PC-3 (cell line): ENCODE measurements around the gene DUSP22. TPM values are rescaled to one million over a fixed set of nuclear protein-coding genes. Genes with fewer than 3 reads are reported as not detected.

ENCODE experiments used
- ATAC-seq: fragments of 200-7000 bp; cut with Tn5 transposase; 2 replicates; pipeline ENCODE4 v1.9.1; 2020; ENCODE audit warnings: mild to moderate bottlenecking, moderate library complexity
- BruUV-seq: library from RNA; stranded (reverse); fragments of 400-500 nt; replicated peaks from 2 replicates; lab custom pipeline; 2021; lab: Mats Ljungman, UMichigan
- CTCF ChIA-PET: fragments of 300-600 bp; sonication (Branson Sonifier 250); formaldehyde crosslinking; loops from one replicate; lab custom pipeline; 2022; ENCODE audit warnings: antibody characterized with exemption; lab: Charles Lee
- POLR2A ChIA-PET: fragments of 300-600 bp; sonication (Branson Sonifier 250); formaldehyde crosslinking; loops from one replicate; lab custom pipeline; 2022; ENCODE audit warnings: antibody characterized with exemption; ENCODE audit not compliant: unreplicated experiment; lab: Charles Lee
- DNase-seq: peaks from one replicate; pipeline ENCODE4 v3.0.0-alpha.2; 2015
- H2AFZ ChIP-seq: fragments of 300-600 bp; sonication (generic); 2 replicates; pipeline ENCODE4 v1.6.0; 2016; ENCODE audit warnings: antibody characterized with exemption, low read length
- H3F3A ChIP-seq: fragments of 300-600 bp; sonication (generic); one replicate; pipeline ENCODE4 v1.6.0; 2017; ENCODE audit warnings: antibody characterized with exemption, low read length, control low read depth, mild to moderate bottlenecking; ENCODE audit not compliant: unreplicated experiment
- H3K27ac ChIP-seq: fragments of 300-600 bp; sonication (generic); 2 replicates; pipeline ENCODE4 v1.5.1; 2016; ENCODE audit warnings: mild to moderate bottlenecking, low read length
- H3K27me3 ChIP-seq: fragments of 300-600 bp; sonication (generic); 2 replicates; pipeline ENCODE4 v1.6.1; 2016; ENCODE audit warnings: low read length, mixed read lengths
- H3K36me3 ChIP-seq: fragments of 300-600 bp; sonication (generic); 2 replicates; pipeline ENCODE4 v1.6.1; 2016; ENCODE audit warnings: low read depth, mixed run types, low read length, mixed read lengths
- H3K4me1 ChIP-seq: fragments of 300-600 bp; sonication (generic); 2 replicates; pipeline ENCODE4 v1.5.1; 2016; ENCODE audit warnings: low read length; ENCODE audit not compliant: insufficient read depth
- H3K4me2 ChIP-seq: fragments of 300-600 bp; sonication (generic); 2 replicates; pipeline ENCODE4 v1.6.0; 2016; ENCODE audit warnings: low read length
- H3K4me3 ChIP-seq: fragments of 300-600 bp; sonication (generic); 2 replicates; pipeline ENCODE4 v1.5.1; 2016; ENCODE audit warnings: mild to moderate bottlenecking, low read length, mixed read lengths
- H3K79me2 ChIP-seq: fragments of 300-600 bp; sonication (generic); 2 replicates; pipeline ENCODE4 v1.6.1; 2017; ENCODE audit warnings: low read length, mixed read lengths
- H3K9ac ChIP-seq: fragments of 300-600 bp; sonication (generic); 2 replicates; pipeline ENCODE4 v1.6.0; 2016; ENCODE audit warnings: mild to moderate bottlenecking, low read length
- H3K9me2 ChIP-seq: fragments of 300-600 bp; sonication (generic); replicated peaks from 2 replicates; pipeline ENCODE4 v1.6.1; 2016; ENCODE audit warnings: mixed run types, low read length, mixed read lengths
- H3K9me3 ChIP-seq: fragments of 300-600 bp; sonication (generic); 2 replicates; pipeline ENCODE4 v1.6.1; 2016; ENCODE audit warnings: low read length, mixed read lengths
- H4K20me1 ChIP-seq: fragments of 300-600 bp; sonication (generic); 2 replicates; pipeline ENCODE4 v1.6.1; 2016; ENCODE audit warnings: low read length, mixed read lengths
- EZH2 ChIP-seq: fragments of 300-600 bp; sonication (generic); IDR thresholded peaks from one replicate; pipeline ENCODE4 v1.6.1; 2017; ENCODE audit warnings: antibody characterized with exemption, mild to moderate bottlenecking, low read length; ENCODE audit not compliant: unreplicated experiment
- EZH2phosphoT487 ChIP-seq: fragments of 300-600 bp; sonication (generic); IDR thresholded peaks from 2 replicates; pipeline ENCODE4 v1.6.1; 2018; ENCODE audit warnings: mild to moderate bottlenecking, antibody characterized with exemption, low read length, borderline replicate concordance
- intact Hi-C: fragments of 100-400 bp; cut with micrococcal nuclease; formaldehyde crosslinking; loops from 2 replicates; pipeline ENCODE4 v1.9.0; 2023
- total RNA-seq: library from RNA; depleted of rRNA; stranded (reverse); fragments of >200 nt; gene quantifications from 2 replicates; pipeline ENCODE4 v1.2.3, GENCODE V29; 2014
- TF ChIP-seq, protein P1 (sequence below): fragments of 300-600 bp; sonication (generic); conservative IDR thresholded peaks from 2 replicates; pipeline ENCODE4 v1.5.1; 2017; ENCODE audit warnings: antibody characterized with exemption, low read depth, mild to moderate bottlenecking, low read length

The DUSP22 gene
- total RNA-seq, 1 experiment from 2014 or later, result 37.8 TPM

DNA sequence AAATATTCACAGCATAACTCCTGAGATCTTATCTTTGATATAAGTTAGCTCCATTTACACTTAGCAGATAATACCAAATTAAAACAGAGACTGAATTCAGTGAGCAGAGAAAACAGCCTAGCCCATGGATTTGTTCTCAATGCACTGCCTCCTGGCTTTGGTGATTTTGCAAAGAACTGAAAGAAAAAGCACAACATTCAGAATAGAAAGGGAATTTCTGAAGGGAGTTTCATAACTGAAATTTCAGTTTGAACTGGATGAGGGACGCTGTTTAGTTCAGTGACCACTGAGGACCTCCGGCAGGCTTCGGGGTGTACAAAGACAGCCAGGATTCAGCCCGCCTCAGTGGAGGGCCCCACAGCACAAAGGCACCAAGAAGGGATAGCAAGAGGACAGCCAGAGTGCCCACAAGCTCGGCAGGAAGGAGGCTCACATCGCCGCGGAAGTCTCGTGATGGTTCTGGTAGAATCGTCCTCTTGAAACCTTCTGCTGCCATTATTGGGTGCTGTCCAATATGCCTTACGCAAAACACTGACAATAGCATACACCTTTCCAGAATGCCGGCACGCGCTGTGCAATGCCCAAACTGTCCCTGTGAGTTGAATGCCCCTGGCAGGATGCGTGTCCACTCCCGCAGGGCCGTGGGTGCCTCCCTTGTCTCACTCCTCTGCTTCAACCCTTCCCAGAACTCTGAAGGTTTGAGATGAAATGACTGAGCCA, 89.6 kb downstream of the DUSP22 start:
- Histone ChIP-seq H3K27me3 (no peaks in the 10 kb centered on the region), H3K4me1 (0 out of 2 replicates have a peak, but pooled peaks cover 3% of the 10 kb centered on the region), H3K9me3 (no peaks in the 10 kb centered on the region), H2AFZ (no peak overlapping the region), H3K9me2 (no peaks in the 10 kb centered on the region), H3K36me3 (no peaks in the 10 kb centered on the region), H3K9ac (no peak overlapping the region), H3K4me3 (no peak overlapping the region), H3K27ac (no peak overlapping the region), H4K20me1 (no peaks in the 10 kb centered on the region), H3K79me2 (no peaks in the 10 kb centered on the region), H3F3A (no peaks in the 10 kb centered on the region), H3K4me2 (no peak overlapping the region)
- CTCF ChIA-PET, result no interaction called here
- no peak for DNase-seq
- ATAC-seq, result no peak
- BruUV-seq, result no TSS peak
- POLR2A ChIA-PET, result no interaction called here
- intact Hi-C loops, result loop anchor here (10.0 kb wide), 1 partner anchor 173 kb away; no protein-coding TSS in a partner anchor
- TF ChIP-seq, protein P1, sequence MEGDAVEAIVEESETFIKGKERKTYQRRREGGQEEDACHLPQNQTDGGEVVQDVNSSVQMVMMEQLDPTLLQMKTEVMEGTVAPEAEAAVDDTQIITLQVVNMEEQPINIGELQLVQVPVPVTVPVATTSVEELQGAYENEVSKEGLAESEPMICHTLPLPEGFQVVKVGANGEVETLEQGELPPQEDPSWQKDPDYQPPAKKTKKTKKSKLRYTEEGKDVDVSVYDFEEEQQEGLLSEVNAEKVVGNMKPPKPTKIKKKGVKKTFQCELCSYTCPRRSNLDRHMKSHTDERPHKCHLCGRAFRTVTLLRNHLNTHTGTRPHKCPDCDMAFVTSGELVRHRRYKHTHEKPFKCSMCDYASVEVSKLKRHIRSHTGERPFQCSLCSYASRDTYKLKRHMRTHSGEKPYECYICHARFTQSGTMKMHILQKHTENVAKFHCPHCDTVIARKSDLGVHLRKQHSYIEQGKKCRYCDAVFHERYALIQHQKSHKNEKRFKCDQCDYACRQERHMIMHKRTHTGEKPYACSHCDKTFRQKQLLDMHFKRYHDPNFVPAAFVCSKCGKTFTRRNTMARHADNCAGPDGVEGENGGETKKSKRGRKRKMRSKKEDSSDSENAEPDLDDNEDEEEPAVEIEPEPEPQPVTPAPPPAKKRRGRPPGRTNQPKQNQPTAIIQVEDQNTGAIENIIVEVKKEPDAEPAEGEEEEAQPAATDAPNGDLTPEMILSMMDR, result no peak
- TF ChIP-seq EZH2, result no peak
- no peak for TF ChIP-seq EZH2phosphoT487

DNA sequence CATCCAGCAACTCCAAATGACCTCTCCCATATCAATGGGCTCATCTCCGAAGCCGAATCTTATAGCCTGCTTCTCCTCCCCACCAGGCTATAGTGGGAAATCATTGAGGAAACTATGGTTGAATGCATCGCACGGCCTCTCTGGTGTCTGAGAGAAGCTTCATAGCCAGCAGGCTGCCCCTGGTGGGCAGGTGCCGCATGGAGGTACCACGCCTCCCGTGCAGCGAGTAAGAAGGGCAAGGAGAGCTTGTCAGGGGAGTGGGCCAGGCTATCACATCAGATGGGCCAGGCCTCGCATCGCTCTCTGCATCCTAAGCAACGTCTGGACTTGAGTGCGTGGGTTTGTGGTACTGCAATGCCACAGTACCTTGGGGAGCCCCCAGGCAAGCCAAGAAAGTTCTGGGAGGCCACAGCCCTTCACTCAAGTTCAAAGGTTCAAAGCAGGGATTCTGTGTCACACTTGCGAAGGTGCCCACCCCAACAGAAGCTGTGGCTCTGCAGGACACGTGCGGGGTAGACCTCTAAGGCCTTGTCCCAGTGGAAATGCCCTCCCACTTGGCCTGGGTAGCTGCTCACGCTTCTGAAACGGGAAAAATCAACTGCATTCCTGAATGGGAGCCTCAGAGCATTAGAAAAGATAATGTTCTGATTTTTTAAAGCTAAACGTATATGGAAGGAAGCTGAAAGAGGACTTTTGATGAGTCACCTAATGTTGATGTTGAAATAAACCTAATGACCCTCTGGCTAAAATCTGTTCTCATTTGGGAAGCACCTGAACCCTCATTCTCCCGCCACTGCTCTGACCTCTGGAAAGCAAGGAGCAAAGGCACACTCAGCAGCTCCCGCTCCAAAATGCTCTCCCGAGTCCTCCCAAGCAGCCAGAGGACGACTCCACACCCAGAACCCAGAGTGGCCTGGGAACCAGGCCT, 90.9 kb downstream of the DUSP22 start:
- Histone ChIP-seq H3K4me2 (no peak overlapping the region), H3K79me2 (no peaks in the 10 kb centered on the region), H3K27ac (no peak overlapping the region), H2AFZ (no peak overlapping the region), H4K20me1 (no peaks in the 10 kb centered on the region), H3K4me1 (0 out of 2 replicates have a peak, but pooled peaks cover 3% of the 10 kb centered on the region), H3K36me3 (no peaks in the 10 kb centered on the region), H3K9me3 (no peaks in the 10 kb centered on the region), H3K4me3 (no peak overlapping the region), H3K27me3 (0 out of 2 replicates have a peak, but pooled peaks cover 3% of the 10 kb centered on the region), H3K9me2 (no peaks in the 10 kb centered on the region), H3K9ac (no peak overlapping the region), H3F3A (no peaks in the 10 kb centered on the region)
- ATAC-seq, result no peak
- ChIA-PET CTCF (no interaction called here), POLR2A (no interaction called here)
- intact Hi-C loops, result loop anchor here (10.0 kb wide), 1 partner anchor 172 kb away; no protein-coding TSS in a partner anchor
- DNase-seq, result peak; percentile 42
- TF ChIP-seq, protein P1, result no peak
- TF ChIP-seq EZH2 (no peak), EZH2phosphoT487 (no peak)
- no TSS peak for BruUV-seq
